ENCODE data around the gene NAALADL2.

The NAALADL2 gene

DNA sequence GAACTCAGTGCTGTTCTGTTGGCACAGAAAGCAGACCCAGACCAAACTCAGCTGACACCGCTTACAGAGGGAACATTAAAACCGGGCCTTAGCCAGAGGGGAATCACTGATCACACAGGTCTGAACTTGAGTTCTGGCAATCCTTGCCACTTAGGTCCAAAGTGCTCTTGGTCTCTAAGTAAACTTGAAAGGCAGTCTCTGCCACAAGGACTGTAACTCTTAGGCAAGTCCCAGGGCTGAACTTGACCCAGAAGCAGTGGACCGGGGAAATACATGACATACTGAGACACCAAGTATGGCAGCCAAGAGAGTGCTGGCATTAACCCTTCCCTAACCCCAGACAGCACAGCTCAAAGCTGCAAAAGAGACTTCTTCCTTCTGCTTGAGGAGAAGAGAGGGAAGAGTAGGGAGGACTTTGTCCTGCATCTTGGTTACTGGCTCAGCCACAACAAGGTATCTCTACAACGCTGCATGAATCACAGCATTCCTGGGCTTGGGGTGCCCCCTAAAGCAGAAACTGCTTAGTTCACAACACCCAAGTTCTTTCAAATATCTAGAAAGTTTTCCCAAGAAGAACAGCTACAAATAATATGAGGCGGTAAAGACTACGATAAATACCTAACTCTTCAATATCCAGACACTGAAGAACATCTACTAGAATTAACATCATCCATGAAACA lies 32.5 kb downstream of the NAALADL2 start:
- DNase-seq = peak; percentile 28

DNA sequence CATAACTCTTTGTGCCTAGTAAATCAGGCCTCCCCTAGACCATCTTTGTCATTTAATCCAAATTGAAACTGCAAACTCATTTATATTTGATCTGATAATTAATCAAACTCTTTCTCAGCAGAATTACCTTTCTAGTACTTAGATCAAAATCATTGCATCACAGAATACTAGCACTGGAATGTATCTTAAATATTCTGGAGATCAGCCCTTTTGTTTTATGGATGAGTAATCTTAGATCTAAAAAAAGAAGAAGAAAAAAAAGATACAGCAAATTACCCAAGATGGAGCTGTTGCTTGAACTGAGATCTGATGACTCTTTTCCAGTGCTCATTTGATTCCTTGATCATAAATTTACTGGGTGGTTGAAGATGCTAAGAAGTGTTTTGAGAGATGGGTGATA lies 47.9 kb downstream of the NAALADL2 start:
- no peak for DNase-seq

GRCh38 chr3:174907628-174908407 lies 48.7 kb downstream of the NAALADL2 start:
- DNase-seq = no peak

GRCh38 chr3:174931473-174932353 lies 72.6 kb downstream of the NAALADL2 start:
- DNase-seq = no peak

GRCh38 chr3:174936590-174936989 lies 77.5 kb downstream of the NAALADL2 start:
- no peak for DNase-seq

DNA sequence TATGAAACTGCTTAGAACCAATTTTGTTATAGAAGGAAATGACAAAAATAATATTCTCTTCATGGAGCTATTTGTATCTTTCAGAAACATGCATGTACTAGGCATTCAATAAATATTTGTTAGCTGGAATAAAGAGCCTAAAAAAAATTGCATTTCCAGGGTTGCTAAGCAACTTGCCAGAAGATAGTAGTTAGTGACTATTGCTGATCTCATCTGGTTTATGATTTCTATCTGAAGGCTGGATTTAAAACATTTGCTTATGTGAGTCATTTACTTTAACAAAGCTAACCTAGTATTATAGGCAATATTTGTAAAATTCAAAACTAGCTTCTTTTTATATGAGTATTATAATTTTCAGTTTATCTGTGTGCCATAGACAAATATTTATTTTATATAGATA lies 78.3 kb downstream of the NAALADL2 start:
- no peak for DNase-seq

GRCh38 chr3:174938102-174938501 lies 79.0 kb downstream of the NAALADL2 start:
- DNase-seq = no peak

- no peak for DNase-seq
Measured at GRCh38 chr3:174940151-174940550, 81.0 kb downstream of the NAALADL2 start.

- no peak for DNase-seq
Measured at GRCh38 chr3:174945276-174945675, 86.1 kb downstream of the NAALADL2 start.

GRCh38 chr3:174945951-174946350 lies 86.8 kb downstream of the NAALADL2 start:
- DNase-seq = no peak

DNA sequence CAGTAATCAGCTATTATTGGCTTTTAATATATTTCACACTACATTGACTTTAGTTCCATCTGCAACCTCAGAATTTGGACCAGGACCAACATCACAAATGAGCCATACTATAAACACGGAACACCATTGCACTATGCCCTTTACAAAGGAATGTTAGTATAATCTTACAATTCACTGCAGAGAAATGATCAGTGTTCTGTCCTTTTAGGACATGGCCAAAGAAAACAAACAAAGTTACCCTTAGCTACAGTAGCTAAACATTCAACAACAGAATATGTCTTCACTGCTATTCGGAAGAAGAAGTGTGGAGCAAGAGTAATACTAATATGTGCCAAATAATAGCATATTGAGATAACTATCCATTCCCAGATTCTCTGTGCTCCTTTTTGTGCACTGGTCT lies 90.4 kb downstream of the NAALADL2 start:
- no peak for DNase-seq

DNA sequence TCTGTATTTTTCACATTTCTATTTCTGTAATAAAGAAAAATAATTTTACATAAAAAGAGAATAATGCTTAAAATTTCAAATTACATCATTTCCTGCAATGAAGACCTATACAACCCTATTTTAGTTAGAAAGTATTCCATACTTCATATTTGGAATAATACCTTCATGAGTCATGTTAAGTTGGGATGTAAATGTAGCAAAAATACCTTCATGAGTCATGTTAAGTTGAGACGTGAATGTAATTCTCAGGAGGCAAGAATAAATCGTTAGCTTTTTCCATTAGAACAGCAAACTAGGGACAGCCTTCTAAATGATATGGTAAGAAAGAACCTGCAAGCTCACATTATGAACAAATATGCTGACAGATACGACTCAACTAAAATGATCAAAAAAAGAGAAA lies 91.9 kb downstream of the NAALADL2 start:
- no peak for DNase-seq

- no peak for DNase-seq
Measured at GRCh38 chr3:174951498-174952005, 92.4 kb downstream of the NAALADL2 start.

DNA sequence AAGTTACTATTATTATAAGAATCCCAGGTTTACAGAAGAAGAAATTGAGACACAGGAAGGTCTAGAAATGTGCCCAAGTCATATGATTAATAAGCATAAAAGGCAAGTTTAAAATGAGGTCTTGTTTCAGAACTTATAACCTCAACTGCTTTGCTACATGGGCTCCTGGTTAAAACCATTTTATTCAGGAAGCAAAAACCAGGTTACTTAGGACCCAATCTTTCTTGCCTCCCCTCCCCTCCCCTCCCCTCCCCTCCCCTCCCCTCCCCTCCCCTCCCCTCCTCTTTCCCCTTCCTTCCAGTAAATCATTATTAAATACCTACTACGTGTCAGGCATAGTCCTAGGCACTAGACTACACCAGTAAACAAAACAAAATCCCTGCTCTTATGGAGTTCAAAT lies 93.9 kb downstream of the NAALADL2 start:
- no peak for DNase-seq

GRCh38 chr3:174955513-174956016 lies 96.4 kb downstream of the NAALADL2 start:
- DNase-seq = no peak

DNA sequence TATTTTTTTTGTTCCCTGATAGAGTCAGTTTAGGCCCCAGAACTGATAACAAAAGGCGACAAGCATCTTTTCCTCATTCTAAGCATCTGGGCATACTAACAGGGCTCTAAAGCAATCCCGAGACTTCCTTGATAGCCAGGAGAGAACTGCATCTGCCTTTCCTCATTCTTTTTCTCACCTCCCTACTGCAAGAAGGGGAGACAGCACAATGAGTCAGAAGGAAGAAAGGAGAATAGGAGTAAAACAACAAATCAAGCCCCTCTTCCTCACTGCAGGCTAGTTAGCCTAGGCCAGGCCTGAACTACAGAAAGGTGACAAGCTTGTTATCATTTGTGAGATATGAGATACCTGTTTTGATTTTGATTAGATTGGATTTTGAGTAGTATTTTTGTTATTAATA lies 97.9 kb downstream of the NAALADL2 start:
- DNase-seq = no peak

DNA sequence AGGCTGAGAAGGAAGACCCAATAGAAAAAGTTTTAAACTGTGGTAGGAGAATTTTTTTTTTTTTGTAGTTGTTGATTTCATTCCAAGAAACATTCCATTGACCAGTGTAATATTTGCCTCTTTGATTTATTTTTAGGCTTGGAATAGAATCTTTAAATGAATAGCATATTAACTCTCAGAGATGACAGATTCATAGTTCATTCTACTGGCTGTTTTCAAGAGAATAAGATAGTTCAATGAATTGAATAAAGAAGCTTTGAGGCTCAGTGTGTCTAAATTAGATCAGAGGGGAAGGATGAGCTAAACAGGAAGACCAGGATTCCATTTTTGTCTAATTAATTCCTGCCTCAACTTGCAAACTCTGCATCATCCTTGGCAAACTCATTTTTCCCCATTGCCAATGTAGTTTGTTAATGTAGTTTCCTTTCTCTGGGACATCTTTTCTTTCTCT lies 98.4 kb downstream of the NAALADL2 start:
- DNase-seq = no peak

- DNase-seq = no peak
Measured at GRCh38 chr3:174958671-174959328, 99.7 kb downstream of the NAALADL2 start.

DNA sequence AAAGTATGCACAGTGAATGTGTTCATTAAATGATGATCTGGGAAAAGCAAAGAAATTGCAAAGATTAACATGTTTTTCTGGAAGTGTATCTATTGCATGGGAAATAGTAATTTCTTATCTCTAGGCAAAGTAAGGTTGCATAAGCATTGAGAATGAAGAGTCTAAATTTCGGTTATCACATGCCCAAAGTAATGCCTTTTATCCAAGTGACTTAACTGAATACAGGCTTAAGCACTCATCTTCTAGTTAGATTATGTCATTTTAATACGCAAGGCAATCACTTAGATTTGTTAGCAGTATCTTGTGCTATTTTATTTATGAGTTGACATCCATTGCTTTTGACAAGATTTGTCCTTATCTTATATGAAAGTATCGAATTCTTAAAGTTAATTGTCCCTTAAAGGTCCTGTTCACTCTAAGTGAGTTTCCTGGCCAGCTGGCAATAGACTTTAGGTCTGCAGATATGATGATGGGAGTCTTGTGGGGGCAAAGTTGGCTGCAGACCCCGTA lies 100.5 kb downstream of the NAALADL2 start:
- DNase-seq = no peak

GRCh38 chr3:174960898-174961297 lies 101.8 kb downstream of the NAALADL2 start:
- DNase-seq = no peak

DNA sequence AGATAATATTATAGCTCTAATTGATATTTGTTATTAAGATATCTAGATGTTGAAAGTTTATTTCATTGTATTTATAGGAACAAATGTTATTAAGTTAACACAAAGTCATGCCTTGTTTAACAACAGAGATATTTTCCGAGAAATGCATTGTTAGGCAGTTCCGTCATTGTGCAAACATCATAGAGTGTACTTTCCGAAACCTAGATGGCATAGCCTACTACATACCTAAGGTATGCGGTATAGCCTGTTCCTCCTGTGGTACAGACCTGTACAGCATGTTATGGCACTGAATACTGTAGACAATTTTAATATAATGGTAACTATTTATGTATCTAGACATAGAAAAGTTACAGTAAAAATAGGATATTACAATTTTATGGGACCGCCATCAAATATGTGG lies 114.3 kb downstream of the NAALADL2 start:
- DNase-seq = no peak

DNA sequence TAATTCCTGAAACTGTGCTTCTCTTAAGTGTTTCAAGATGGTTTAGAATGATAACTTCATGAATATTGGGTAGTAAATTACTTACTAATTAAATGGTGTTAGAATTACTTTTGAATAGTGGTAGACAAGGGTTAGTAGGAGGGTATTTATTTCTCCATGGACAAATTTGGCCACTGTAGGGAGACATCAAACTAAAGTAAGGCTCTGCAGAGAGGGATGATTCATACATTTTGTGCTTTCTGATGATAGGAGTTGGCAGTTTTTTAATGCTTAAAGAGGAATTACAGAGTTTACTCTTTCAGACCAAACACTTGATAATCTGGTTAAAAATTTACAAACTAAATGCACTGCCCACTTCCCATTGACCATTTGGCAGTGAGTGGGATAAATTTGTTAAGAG lies 127.6 kb downstream of the NAALADL2 start:
- DNase-seq = no peak
